ENCODE results near the gene OR51I1. TPM values are rescaled to one million over a fixed set of nuclear protein-coding genes. Genes with fewer than 3 reads are reported as not detected.
A peak's percentile ranks its signal among the peaks of the same experiment; 100 is the strongest.

Gene OR51I1
- total RNA-seq, 1 experiment from 2014 or later, result not detected

- no peak overlapping the region for H3K56ac ChIP-seq (ENCODE audit: insufficient read length, low read depth, low read length)
- peaks cover 0 to 4% (median 0%) of the 10 kb centered on the region in 3 experiments; a peak in 2 of 7 replicates for H3K36me3 Mint-ChIP-seq (ENCODE audit: insufficient read depth in 1 of 3, low read depth in 3 of 3)
- no peak overlapping the region for H3K4ac ChIP-seq (ENCODE audit: low read depth, low read length)
- H3K18ac ChIP-seq (ENCODE audit: insufficient read length, low read depth, low read length), result no peak overlapping the region
- no peak overlapping the region for H2AFZ ChIP-seq (ENCODE audit: low read length)
- DNase-seq, result peak; percentile 39
- H2BK15ac ChIP-seq (ENCODE audit: low read depth, low read length), result no peak overlapping the region
- peak; percentile 43; the same call in 2 of the 3 replicates for TF ChIP-seq CTCF (conservative IDR thresholded peaks at IDR 0.05)
- H3K9ac ChIP-seq (ENCODE audit: extremely low read depth, insufficient read length, low read length), result no peak overlapping the region
- no peaks in the 10 kb centered on the region for H3K9me3 ChIP-seq (ENCODE audit: control insufficient read depth, low read depth, low read length)
- H3K14ac ChIP-seq (ENCODE audit: insufficient read depth, low read length), result no peak overlapping the region
- H4K91ac ChIP-seq (ENCODE audit: insufficient read length, low read depth, low read length), result no peak overlapping the region
- H4K20me1 ChIP-seq (ENCODE audit: control insufficient read depth, insufficient read depth, insufficient read length), result no peaks in the 10 kb centered on the region
- no peak overlapping the region for H3K27ac ChIP-seq (ENCODE audit: insufficient read length, low read depth, low read length)
- no peaks in the 10 kb centered on the region; the same call in 1 of the 2 replicates for H3K27me3 Mint-ChIP-seq (ENCODE audit: low read depth)
- no peak overlapping the region for H3K23ac ChIP-seq (ENCODE audit: insufficient read length, low read depth, low read length)
- no peak overlapping the region for H2BK20ac ChIP-seq (ENCODE audit: low read depth, low read length, poor library complexity, severe bottlenecking)
- no peak overlapping the region for H3K4me2 ChIP-seq (ENCODE audit: insufficient read depth, insufficient read length, low read length)
- H3K23me2 ChIP-seq (ENCODE audit: insufficient read length, low read depth, low read length, poor library complexity, severe bottlenecking), result no peaks in the 10 kb centered on the region
- no peak overlapping the region for H2BK12ac ChIP-seq (ENCODE audit: insufficient read length, low read depth, low read length)
- H4K5ac ChIP-seq (ENCODE audit: insufficient read length, low read depth, low read length), result no peak overlapping the region
- H3K9me3 Mint-ChIP-seq, result no peaks in the 10 kb centered on the region; a peak in 1 of 5 replicates
- no peak overlapping the region for H4K8ac ChIP-seq (replicated peaks; ENCODE audit: insufficient read length, low read depth, low read length)
- H3K4me1 ChIP-seq (ENCODE audit: insufficient read depth, low read length), result no peaks in the 10 kb centered on the region
- no peak overlapping the region for H2BK120ac ChIP-seq (ENCODE audit: low read depth, low read length, poor library complexity, severe bottlenecking)
- no peak overlapping the region for H3T11ph ChIP-seq (ENCODE audit: low read length)
- no peaks in the 10 kb centered on the region for H3K79me1 ChIP-seq (ENCODE audit: insufficient read depth, low read depth, low read length, poor library complexity, severe bottlenecking)
- H3K27me3 ChIP-seq (ENCODE audit: insufficient read depth, low read length), result no peaks in the 10 kb centered on the region
- H3K4me3 Mint-ChIP-seq, result no peak overlapping the region
- H2AK5ac ChIP-seq (ENCODE audit: insufficient read length, low read length), result no peak overlapping the region
- no CpG with 5 or more reads among the region's 5 CpGs for WGBS (ENCODE audit: extremely low coverage, insufficient read length, low lambda C conversion rate)
- H3K4me1 Mint-ChIP-seq, result no peaks in the 10 kb centered on the region
- no peak overlapping the region for H2BK5ac ChIP-seq (ENCODE audit: insufficient read length, low read length)
- no peaks in the 10 kb centered on the region for H3K79me2 ChIP-seq (ENCODE audit: insufficient read depth, low read length)
- no peak overlapping the region for H3K27ac Mint-ChIP-seq
These were observed 20.3 kb downstream of the OR51I1 start for GRCh38 chr11:5420993-5421392.
